ENCODE results near the gene CLN3. TPM values are rescaled to one million over a fixed set of nuclear protein-coding genes. Genes with fewer than 3 reads are reported as not detected.

Gene CLN3
- total and polyA plus RNA-seq, 2 of the 13 experiments (the other 11 are each of a cell fraction or from before 2014, with no cell fraction given): 23.4 to 46.8 TPM

- TF ChIP-seq GPBP1L1 (CRISPR knock-in tag; IDR thresholded peaks at IDR 0.05): no peak
- TF ChIP-seq RFX1 (IDR thresholded peaks at IDR 0.05): no peak
- no peak for TF ChIP-seq ZC3H13 (CRISPR knock-in tag; IDR thresholded peaks at IDR 0.05)
- TF ChIP-seq CREB3 (CRISPR knock-in tag; IDR thresholded peaks at IDR 0.05): no peak
- no peak for TF ChIP-seq ZNF24 (IDR thresholded peaks at IDR 0.05)
- TF ChIP-seq HOMEZ (CRISPR knock-in tag; IDR thresholded peaks at IDR 0.05; ENCODE audit: low read depth): no peak
- TF ChIP-seq HNF1A (IDR thresholded peaks at IDR 0.05; ENCODE audit: low read depth): no peak
- no peak for TF ChIP-seq HNF1A (CRISPR knock-in tag; IDR thresholded peaks at IDR 0.05; ENCODE audit: borderline replicate concordance)
- no peak for TF ChIP-seq ESRRA (CRISPR knock-in tag; IDR thresholded peaks at IDR 0.05; ENCODE audit: low read depth)
- TF ChIP-seq SP4 (CRISPR knock-in tag; IDR thresholded peaks at IDR 0.05): peak; percentile 59; the same call in 1 of the 2 replicates
- no peak for TF ChIP-seq PBX3 (CRISPR knock-in tag; IDR thresholded peaks at IDR 0.05; ENCODE audit: borderline replicate concordance)
- TF ChIP-seq NKX3-1 (CRISPR knock-in tag; IDR thresholded peaks at IDR 0.05): no peak
- TF ChIP-seq ZNF776 (CRISPR knock-in tag; IDR thresholded peaks at IDR 0.05): no peak
- TF ChIP-seq PRDM15 (CRISPR knock-in tag; IDR thresholded peaks at IDR 0.05): no peak
These were observed 36.6 kb upstream of the CLN3 start (continued) for GRCh38 chr16:28528463-28528867.

Measured in HepG2 (cell line).